SK-N-SH treated with all-trans-retinoic acid at 6 μM for 48 hours (cell line): ENCODE results near the gene KRTAP15-1.

Experiments used
- ESRRG ChIP-seq: fragments of 250-450 bp; sonication (Bioruptor Pico); IDR thresholded peaks from 2 replicates; pipeline ENCODE4 v1.6.1; 2021; ENCODE audit warnings: mild to moderate bottlenecking
- ISL1 ChIP-seq: fragments of 250-450 bp; sonication (Bioruptor Pico); IDR thresholded peaks from 2 replicates; pipeline ENCODE4 v2.1.2; 2022; ENCODE audit warnings: mild to moderate bottlenecking, moderate library complexity
- OSR1 ChIP-seq: fragments of 250-450 bp; sonication (Bioruptor Pico); IDR thresholded peaks from 2 replicates; pipeline ENCODE4 v1.8.0; 2022; ENCODE audit warnings: moderate library complexity, mild to moderate bottlenecking, inconsistent platforms
- PPARA ChIP-seq: fragments of 250-450 bp; sonication (Bioruptor Pico); IDR thresholded peaks from 2 replicates; pipeline ENCODE4 v1.5.0; 2020; ENCODE audit warnings: mild to moderate bottlenecking, borderline replicate concordance
- RARB ChIP-seq: fragments of 250-450 bp; sonication (Bioruptor Pico); IDR thresholded peaks from 2 replicates; pipeline ENCODE4 v1.8.0; 2021; ENCODE audit warnings: mild to moderate bottlenecking, moderate library complexity
- SNAI2 ChIP-seq: fragments of 250-450 bp; sonication (Bioruptor Pico); IDR thresholded peaks from 2 replicates; pipeline ENCODE4 v1.5.0; 2020; ENCODE audit warnings: mild to moderate bottlenecking, moderate library complexity
- TCF4 ChIP-seq: fragments of 250-450 bp; sonication (Bioruptor Pico); IDR thresholded peaks from 2 replicates; pipeline ENCODE4 v1.8.0; 2021; ENCODE audit warnings: mild to moderate bottlenecking, moderate library complexity, borderline replicate concordance
- TOX ChIP-seq: fragments of 250-450 bp; sonication (Bioruptor Pico); IDR thresholded peaks from 2 replicates; pipeline ENCODE4 v1.8.0; 2021; ENCODE audit warnings: mild to moderate bottlenecking, moderate library complexity, borderline replicate concordance
- ZFP3 ChIP-seq: fragments of 250-450 bp; sonication (Bioruptor Pico); IDR thresholded peaks from 2 replicates; pipeline ENCODE4 v1.5.0; 2020; ENCODE audit warnings: mild to moderate bottlenecking, moderate library complexity
- ZNF8 ChIP-seq: fragments of 450-650 bp; formaldehyde crosslinking; IDR thresholded peaks from 2 replicates; pipeline ENCODE4 v1.5.0; 2020; ENCODE audit warnings: mild to moderate bottlenecking, moderate library complexity

GRCh38 chr21:30430170-30430655 is 9.9 kb upstream of the KRTAP15-1 start, which contains the start of gene KRTAP13-4:
- no peak for TF ChIP-seq ESRRG (CRISPR knock-in tag)
- no peak for TF ChIP-seq TCF4 (CRISPR knock-in tag)
- TF ChIP-seq ZFP3 (CRISPR knock-in tag), result no peak
- TF ChIP-seq OSR1 (CRISPR knock-in tag), result no peak
- no peak for TF ChIP-seq TOX
- TF ChIP-seq RARB (CRISPR knock-in tag), result no peak
- no peak for TF ChIP-seq SNAI2 (CRISPR knock-in tag)
- no peak for TF ChIP-seq ISL1 (CRISPR knock-in tag)
- TF ChIP-seq ZNF8 (CRISPR knock-in tag), result no peak
- no peak for TF ChIP-seq PPARA
